SK-N-SH treated with all-trans-retinoic acid at 6 μM for 48 hours (cell line): ENCODE results near the gene IFNGR1.

ENCODE experiments used
- ATAC-seq: fragments of 200-7000 bp; cut with Tn5 transposase; 3 replicates; pipeline ENCODE4 v1.9.1; 2020; ENCODE audit warnings: mild to moderate bottlenecking, moderate library complexity
- ARNTL ChIP-seq: fragments of 450-650 bp; formaldehyde crosslinking; IDR thresholded peaks from 2 replicates; pipeline ENCODE4 v1.5.0; 2020; ENCODE audit warnings: low read depth, mild to moderate bottlenecking, moderate library complexity, borderline replicate concordance
- BACH2 ChIP-seq: fragments of 250-450 bp; sonication (Bioruptor Pico); IDR thresholded peaks from 2 replicates; pipeline ENCODE4 v1.9.0; 2021; ENCODE audit warnings: mild to moderate bottlenecking, borderline replicate concordance
- CREB5 ChIP-seq: fragments of 250-450 bp; sonication (Bioruptor Pico); IDR thresholded peaks from 2 replicates; pipeline ENCODE4 v1.5.1; 2020; ENCODE audit warnings: low read depth, mild to moderate bottlenecking, moderate library complexity
- CSDC2 ChIP-seq: fragments of 250-450 bp; sonication (Bioruptor Pico); IDR thresholded peaks from 2 replicates; pipeline ENCODE4 v1.5.0; 2020; ENCODE audit warnings: mild to moderate bottlenecking, moderate library complexity
- CSRNP3 ChIP-seq: fragments of 250-450 bp; sonication (Bioruptor Pico); IDR thresholded peaks from 2 replicates; pipeline ENCODE4 v1.5.1; 2021; ENCODE audit warnings: mild to moderate bottlenecking, moderate library complexity
- ESRRG ChIP-seq: fragments of 250-450 bp; sonication (Bioruptor Pico); IDR thresholded peaks from 2 replicates; pipeline ENCODE4 v1.6.1; 2021; ENCODE audit warnings: mild to moderate bottlenecking
- GLIS3 ChIP-seq: fragments of 250-450 bp; sonication (Bioruptor Pico); IDR thresholded peaks from 2 replicates; pipeline ENCODE4 v1.5.0; 2020; ENCODE audit warnings: mild to moderate bottlenecking, moderate library complexity
- ISL1 ChIP-seq: fragments of 250-450 bp; sonication (Bioruptor Pico); IDR thresholded peaks from 2 replicates; pipeline ENCODE4 v2.1.2; 2022; ENCODE audit warnings: mild to moderate bottlenecking, moderate library complexity
- OSR1 ChIP-seq: fragments of 250-450 bp; sonication (Bioruptor Pico); IDR thresholded peaks from 2 replicates; pipeline ENCODE4 v1.8.0; 2022; ENCODE audit warnings: moderate library complexity, mild to moderate bottlenecking, inconsistent platforms
- PATZ1 ChIP-seq: fragments of 250-450 bp; sonication (Bioruptor Pico); IDR thresholded peaks from 2 replicates; pipeline ENCODE4 v1.8.0; 2020; ENCODE audit warnings: mild to moderate bottlenecking, moderate library complexity, borderline replicate concordance
- POU6F1 ChIP-seq: fragments of 250-450 bp; sonication (Bioruptor Pico); IDR thresholded peaks from 2 replicates; pipeline ENCODE4 v1.8.0; 2021; ENCODE audit warnings: low read depth, mild to moderate bottlenecking, moderate library complexity, borderline replicate concordance
- PPARA ChIP-seq: fragments of 250-450 bp; sonication (Bioruptor Pico); IDR thresholded peaks from 2 replicates; pipeline ENCODE4 v1.5.0; 2020; ENCODE audit warnings: mild to moderate bottlenecking, borderline replicate concordance
- RARB ChIP-seq: fragments of 250-450 bp; sonication (Bioruptor Pico); IDR thresholded peaks from 2 replicates; pipeline ENCODE4 v1.8.0; 2021; ENCODE audit warnings: mild to moderate bottlenecking, moderate library complexity
- SNAI2 ChIP-seq: fragments of 250-450 bp; sonication (Bioruptor Pico); IDR thresholded peaks from 2 replicates; pipeline ENCODE4 v1.5.0; 2020; ENCODE audit warnings: mild to moderate bottlenecking, moderate library complexity
- TCF4 ChIP-seq: fragments of 250-450 bp; sonication (Bioruptor Pico); IDR thresholded peaks from 2 replicates; pipeline ENCODE4 v1.8.0; 2021; ENCODE audit warnings: mild to moderate bottlenecking, moderate library complexity, borderline replicate concordance
- TOX ChIP-seq: fragments of 250-450 bp; sonication (Bioruptor Pico); IDR thresholded peaks from 2 replicates; pipeline ENCODE4 v1.8.0; 2021; ENCODE audit warnings: mild to moderate bottlenecking, moderate library complexity, borderline replicate concordance
- ZC3H10 ChIP-seq: fragments of 250-450 bp; sonication (Bioruptor Pico); IDR thresholded peaks from 2 replicates; pipeline ENCODE4 v1.5.1; 2021; ENCODE audit warnings: mild to moderate bottlenecking, moderate library complexity
- ZFP3 ChIP-seq: fragments of 250-450 bp; sonication (Bioruptor Pico); IDR thresholded peaks from 2 replicates; pipeline ENCODE4 v1.5.0; 2020; ENCODE audit warnings: mild to moderate bottlenecking, moderate library complexity
- ZFP30 ChIP-seq: fragments of 450-650 bp; formaldehyde crosslinking; IDR thresholded peaks from 2 replicates; pipeline ENCODE4 v1.5.0; 2022; ENCODE audit warnings: mild to moderate bottlenecking, moderate library complexity
- ZNF565 ChIP-seq: fragments of 450-650 bp; formaldehyde crosslinking; conservative IDR thresholded peaks from 2 replicates; pipeline ENCODE4 v1.5.0; 2020; ENCODE audit warnings: low read depth, mild to moderate bottlenecking, moderate library complexity
- ZNF70 ChIP-seq: fragments of 450-650 bp; formaldehyde crosslinking; IDR thresholded peaks from 2 replicates; pipeline ENCODE4 v1.5.0; 2020; ENCODE audit warnings: mild to moderate bottlenecking, moderate library complexity
- ZNF8 ChIP-seq: fragments of 450-650 bp; formaldehyde crosslinking; IDR thresholded peaks from 2 replicates; pipeline ENCODE4 v1.5.0; 2020; ENCODE audit warnings: mild to moderate bottlenecking, moderate library complexity

Gene IFNGR1

GRCh38 chr6:137182654-137183073, 36.5 kb downstream of the IFNGR1 start:
- ATAC-seq, result no peak
- no peak for TF ChIP-seq ISL1 (CRISPR knock-in tag)

GRCh38 chr6:137181891-137182653, 37.1 kb downstream of the IFNGR1 start:
- TF ChIP-seq ZNF70 (CRISPR knock-in tag) (no peak), ZC3H10 (CRISPR knock-in tag) (no peak), PPARA (CRISPR knock-in tag) (no peak), ZFP30 (no peak), CSDC2 (CRISPR knock-in tag) (no peak), ZFP3 (no peak), SNAI2 (no peak), ZNF8 (no peak), PATZ1 (no peak), TCF4 (CRISPR knock-in tag) (no peak), POU6F1 (no peak), RARB (CRISPR knock-in tag) (no peak), OSR1 (CRISPR knock-in tag) (no peak), BACH2 (no peak), ISL1 (CRISPR knock-in tag) (no peak), TOX (CRISPR knock-in tag) (no peak), CREB5 (CRISPR knock-in tag) (no peak), ZNF565 (CRISPR knock-in tag) (no peak), ESRRG (CRISPR knock-in tag) (no peak)

GRCh38 chr6:137177611-137178010, 41.6 kb downstream of the IFNGR1 start:
- no peak for ATAC-seq
- no peak for TF ChIP-seq GLIS3 (CRISPR knock-in tag)

More at GRCh38 chr6:137181891-137182653, 37.1 kb downstream of the IFNGR1 start:
- no peak for ATAC-seq

GRCh38 chr6:137176729-137177128, 42.5 kb downstream of the IFNGR1 start:
- TF ChIP-seq CSDC2 (CRISPR knock-in tag), result no peak
- no peak for TF ChIP-seq GLIS3 (CRISPR knock-in tag)
- TF ChIP-seq BACH2, result no peak
- TF ChIP-seq POU6F1, result no peak
- TF ChIP-seq CSRNP3 (CRISPR knock-in tag), result no peak
- no peak for TF ChIP-seq OSR1 (CRISPR knock-in tag)
- TF ChIP-seq PATZ1, result no peak
- TF ChIP-seq SNAI2, result no peak
- no peak for TF ChIP-seq CREB5 (CRISPR knock-in tag)
- TF ChIP-seq ZC3H10 (CRISPR knock-in tag), result no peak
- TF ChIP-seq RARB (CRISPR knock-in tag), result no peak
- no peak for TF ChIP-seq ZFP30
- no peak for TF ChIP-seq ARNTL (CRISPR knock-in tag)
- no peak for TF ChIP-seq ZNF8
- no peak for TF ChIP-seq ZNF70 (CRISPR knock-in tag)
- no peak for TF ChIP-seq TOX (CRISPR knock-in tag)
- no peak for ATAC-seq
